Liver (tissue), 3 donors: ENCODE results near the gene CBX4.

Experiments
- EGR1 ChIP-seq, 2 donors: IDR thresholded peaks; 2 replicates each; pipeline ENCODE4 v1.6.1; 2016 to 2018; ENCODE audit warnings: antibody characterized with exemption in 2 of 2, low read depth in 2 of 2
- GABPA ChIP-seq, 2 donors: IDR thresholded peaks in 1 of 2; conservative IDR thresholded peaks in 1 of 2; 2 replicates each; pipeline ENCODE4 v1.6.1; 2016; ENCODE audit warnings: antibody characterized with exemption in 2 of 2, mild to moderate bottlenecking in 1 of 2, moderate library complexity in 1 of 2
- HNF4G ChIP-seq: IDR thresholded peaks from 2 replicates; pipeline ENCODE4 v1.6.1; 2016; ENCODE audit warnings: antibody characterized with exemption
- RAD21 ChIP-seq, 2 donors: IDR thresholded peaks; 2 replicates each; pipeline ENCODE4 v1.6.1; 2016; ENCODE audit warnings: antibody characterized with exemption in 2 of 2, mild to moderate bottlenecking in 2 of 2
- TAF1 ChIP-seq: conservative IDR thresholded peaks from 2 replicates; pipeline ENCODE4 v1.6.1; 2016; ENCODE audit warnings: antibody characterized with exemption, mild to moderate bottlenecking
- TF ChIP-seq, protein P1 (sequence below): IDR thresholded peaks from 2 replicates; pipeline ENCODE4 v1.6.1; 2016; ENCODE audit warnings: antibody characterized with exemption
- TF ChIP-seq, protein P2 (sequence below): fragments of 150-350 bp; IDR thresholded peaks from 2 replicates; pipeline ENCODE4 v1.5.1; 2017; ENCODE audit warnings: improper control_type of control experiment, low read depth, low read length; ENCODE audit not compliant: missing input control
- TF ChIP-seq, protein P3 (sequence below): IDR thresholded peaks from 2 replicates; pipeline ENCODE4 v1.6.1; 2016; ENCODE audit warnings: antibody characterized with exemption, mild to moderate bottlenecking
- TF ChIP-seq, protein P4 (sequence below): IDR thresholded peaks from 2 replicates; pipeline ENCODE4 v1.6.1; 2016; ENCODE audit warnings: antibody characterized with exemption
- donor health status: healthy.
- donor health status: healthy.

DNA sequence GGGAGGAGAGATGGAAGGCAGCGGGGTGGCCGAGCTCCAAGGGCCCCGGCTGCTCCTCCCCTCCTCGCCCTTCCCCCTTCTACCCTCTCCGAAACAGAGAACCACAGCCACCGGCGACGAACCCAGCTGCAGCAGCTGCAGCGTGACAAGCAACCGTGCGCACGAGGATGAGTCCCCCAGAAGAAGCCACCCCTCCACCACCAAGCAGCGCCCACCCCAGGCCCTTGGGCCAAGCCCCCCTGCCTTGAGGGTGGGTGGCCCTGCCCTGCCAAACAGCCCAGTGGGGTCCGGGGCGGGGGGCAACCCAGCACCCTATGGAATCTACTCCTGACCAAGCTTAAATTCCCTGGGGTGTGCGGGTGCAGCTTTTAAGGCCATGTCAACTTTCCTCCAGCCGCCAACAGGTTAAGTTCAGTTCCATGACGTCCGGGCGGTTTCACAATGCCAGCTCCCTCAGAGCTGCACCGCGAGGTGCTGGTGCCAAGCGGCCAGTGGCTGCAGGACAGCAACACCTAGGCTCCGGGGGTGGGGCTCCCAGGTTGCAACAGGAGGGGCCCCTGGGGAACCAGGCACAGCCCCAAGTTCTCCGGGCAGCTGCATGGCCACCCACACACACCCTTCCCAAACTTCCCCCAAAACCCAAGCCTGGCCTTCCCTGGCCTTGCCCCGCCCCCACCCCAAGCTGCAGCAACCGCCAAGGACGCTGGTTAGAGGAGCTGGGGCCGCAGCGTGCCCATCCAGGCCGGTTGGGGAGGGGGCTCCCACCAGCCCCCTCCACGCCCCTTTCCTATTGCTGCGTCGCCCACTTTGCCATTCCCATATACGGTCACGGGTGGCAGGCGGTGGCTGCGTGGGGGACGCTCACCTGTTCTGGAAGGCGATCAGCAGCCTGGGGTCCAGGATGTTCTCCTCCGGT, 2.0 kb downstream of the CBX4 start:
- TF ChIP-seq, protein P1, sequence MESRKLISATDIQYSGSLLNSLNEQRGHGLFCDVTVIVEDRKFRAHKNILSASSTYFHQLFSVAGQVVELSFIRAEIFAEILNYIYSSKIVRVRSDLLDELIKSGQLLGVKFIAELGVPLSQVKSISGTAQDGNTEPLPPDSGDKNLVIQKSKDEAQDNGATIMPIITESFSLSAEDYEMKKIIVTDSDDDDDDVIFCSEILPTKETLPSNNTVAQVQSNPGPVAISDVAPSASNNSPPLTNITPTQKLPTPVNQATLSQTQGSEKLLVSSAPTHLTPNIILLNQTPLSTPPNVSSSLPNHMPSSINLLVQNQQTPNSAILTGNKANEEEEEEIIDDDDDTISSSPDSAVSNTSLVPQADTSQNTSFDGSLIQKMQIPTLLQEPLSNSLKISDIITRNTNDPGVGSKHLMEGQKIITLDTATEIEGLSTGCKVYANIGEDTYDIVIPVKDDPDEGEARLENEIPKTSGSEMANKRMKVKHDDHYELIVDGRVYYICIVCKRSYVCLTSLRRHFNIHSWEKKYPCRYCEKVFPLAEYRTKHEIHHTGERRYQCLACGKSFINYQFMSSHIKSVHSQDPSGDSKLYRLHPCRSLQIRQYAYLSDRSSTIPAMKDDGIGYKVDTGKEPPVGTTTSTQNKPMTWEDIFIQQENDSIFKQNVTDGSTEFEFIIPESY = peak; percentile 50
- TF ChIP-seq, protein P2, sequence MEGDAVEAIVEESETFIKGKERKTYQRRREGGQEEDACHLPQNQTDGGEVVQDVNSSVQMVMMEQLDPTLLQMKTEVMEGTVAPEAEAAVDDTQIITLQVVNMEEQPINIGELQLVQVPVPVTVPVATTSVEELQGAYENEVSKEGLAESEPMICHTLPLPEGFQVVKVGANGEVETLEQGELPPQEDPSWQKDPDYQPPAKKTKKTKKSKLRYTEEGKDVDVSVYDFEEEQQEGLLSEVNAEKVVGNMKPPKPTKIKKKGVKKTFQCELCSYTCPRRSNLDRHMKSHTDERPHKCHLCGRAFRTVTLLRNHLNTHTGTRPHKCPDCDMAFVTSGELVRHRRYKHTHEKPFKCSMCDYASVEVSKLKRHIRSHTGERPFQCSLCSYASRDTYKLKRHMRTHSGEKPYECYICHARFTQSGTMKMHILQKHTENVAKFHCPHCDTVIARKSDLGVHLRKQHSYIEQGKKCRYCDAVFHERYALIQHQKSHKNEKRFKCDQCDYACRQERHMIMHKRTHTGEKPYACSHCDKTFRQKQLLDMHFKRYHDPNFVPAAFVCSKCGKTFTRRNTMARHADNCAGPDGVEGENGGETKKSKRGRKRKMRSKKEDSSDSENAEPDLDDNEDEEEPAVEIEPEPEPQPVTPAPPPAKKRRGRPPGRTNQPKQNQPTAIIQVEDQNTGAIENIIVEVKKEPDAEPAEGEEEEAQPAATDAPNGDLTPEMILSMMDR = peak; percentile 33
- TF ChIP-seq EGR1 (IDR thresholded peaks at IDR 0.05; ENCODE audit: low read depth in 2 of 2) (peak; percentile 81 to 97), RAD21 (IDR thresholded peaks at IDR 0.05) (peak; percentile 37 to 47), HNF4G (no peak), GABPA (IDR thresholded peaks at IDR 0.05 in 1 of 2, conservative IDR thresholded peaks at IDR 0.05 in 1 of 2) (no peak), TAF1 (no peak)
- TF ChIP-seq, protein P3, sequence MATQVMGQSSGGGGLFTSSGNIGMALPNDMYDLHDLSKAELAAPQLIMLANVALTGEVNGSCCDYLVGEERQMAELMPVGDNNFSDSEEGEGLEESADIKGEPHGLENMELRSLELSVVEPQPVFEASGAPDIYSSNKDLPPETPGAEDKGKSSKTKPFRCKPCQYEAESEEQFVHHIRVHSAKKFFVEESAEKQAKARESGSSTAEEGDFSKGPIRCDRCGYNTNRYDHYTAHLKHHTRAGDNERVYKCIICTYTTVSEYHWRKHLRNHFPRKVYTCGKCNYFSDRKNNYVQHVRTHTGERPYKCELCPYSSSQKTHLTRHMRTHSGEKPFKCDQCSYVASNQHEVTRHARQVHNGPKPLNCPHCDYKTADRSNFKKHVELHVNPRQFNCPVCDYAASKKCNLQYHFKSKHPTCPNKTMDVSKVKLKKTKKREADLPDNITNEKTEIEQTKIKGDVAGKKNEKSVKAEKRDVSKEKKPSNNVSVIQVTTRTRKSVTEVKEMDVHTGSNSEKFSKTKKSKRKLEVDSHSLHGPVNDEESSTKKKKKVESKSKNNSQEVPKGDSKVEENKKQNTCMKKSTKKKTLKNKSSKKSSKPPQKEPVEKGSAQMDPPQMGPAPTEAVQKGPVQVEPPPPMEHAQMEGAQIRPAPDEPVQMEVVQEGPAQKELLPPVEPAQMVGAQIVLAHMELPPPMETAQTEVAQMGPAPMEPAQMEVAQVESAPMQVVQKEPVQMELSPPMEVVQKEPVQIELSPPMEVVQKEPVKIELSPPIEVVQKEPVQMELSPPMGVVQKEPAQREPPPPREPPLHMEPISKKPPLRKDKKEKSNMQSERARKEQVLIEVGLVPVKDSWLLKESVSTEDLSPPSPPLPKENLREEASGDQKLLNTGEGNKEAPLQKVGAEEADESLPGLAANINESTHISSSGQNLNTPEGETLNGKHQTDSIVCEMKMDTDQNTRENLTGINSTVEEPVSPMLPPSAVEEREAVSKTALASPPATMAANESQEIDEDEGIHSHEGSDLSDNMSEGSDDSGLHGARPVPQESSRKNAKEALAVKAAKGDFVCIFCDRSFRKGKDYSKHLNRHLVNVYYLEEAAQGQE = peak; percentile 64
- TF ChIP-seq, protein P4, sequence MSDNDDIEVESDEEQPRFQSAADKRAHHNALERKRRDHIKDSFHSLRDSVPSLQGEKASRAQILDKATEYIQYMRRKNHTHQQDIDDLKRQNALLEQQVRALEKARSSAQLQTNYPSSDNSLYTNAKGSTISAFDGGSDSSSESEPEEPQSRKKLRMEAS = peak; percentile 40
